Frontal cortex (tissue), 4 donors: ENCODE data around the gene MRPS33. TPM values are rescaled to one million over a fixed set of nuclear protein-coding genes. Genes with fewer than 3 reads are reported as not detected.

Source experiments
- DNase-seq, 2 donors: peaks; one replicate each; pipeline ENCODE4 v3.0.0; 2012; ENCODE audit warnings: low spot score in 2 of 2
- FAIRE-seq: peaks from 2 replicates; lab custom pipeline; 2012; peaks lifted over from hg19 to GRCh38; lab: Jason Lieb, UNC
- total RNA-seq: library from RNA; depleted of rRNA; stranded (reverse); fragments of >200 nt; gene quantifications from one replicate; pipeline ENCODE4 v1.2.3, GENCODE V29; 2014
- donor health status: control.
- donor health status: control.
- donor health status: control.

Gene MRPS33
- total RNA-seq, 1 donor from 2014 or later: 21.6 TPM

GRCh38 chr7:141012696-141013344 lies 1.9 kb downstream of the MRPS33 start:
- DNase-seq: no peak
- FAIRE-seq: no peak

GRCh38 chr7:141012044-141012685 lies 2.6 kb downstream of the MRPS33 start:
- peak; percentile 22 to 39 for DNase-seq
- no peak for FAIRE-seq

DNA sequence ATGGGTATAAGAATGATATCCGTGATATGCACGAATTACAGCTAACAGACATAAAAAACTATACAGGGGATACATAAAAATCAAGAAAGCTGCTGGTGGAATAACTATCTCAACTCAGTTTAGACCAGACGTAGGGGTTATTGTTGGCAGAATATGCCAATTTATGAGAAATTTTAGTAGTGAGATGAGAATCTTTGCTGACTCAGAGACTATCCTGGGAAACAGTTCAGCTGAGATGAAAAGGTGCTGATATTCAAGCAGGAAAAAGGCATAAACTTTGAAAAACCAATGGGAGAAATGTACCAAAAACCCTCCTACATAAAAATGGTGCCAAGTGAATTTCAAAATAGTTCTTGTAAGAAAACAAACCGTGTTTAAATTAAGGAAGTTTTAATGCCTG lies 3.3 kb downstream of the MRPS33 start:
- DNase-seq (no peak), FAIRE-seq (no peak)

DNA sequence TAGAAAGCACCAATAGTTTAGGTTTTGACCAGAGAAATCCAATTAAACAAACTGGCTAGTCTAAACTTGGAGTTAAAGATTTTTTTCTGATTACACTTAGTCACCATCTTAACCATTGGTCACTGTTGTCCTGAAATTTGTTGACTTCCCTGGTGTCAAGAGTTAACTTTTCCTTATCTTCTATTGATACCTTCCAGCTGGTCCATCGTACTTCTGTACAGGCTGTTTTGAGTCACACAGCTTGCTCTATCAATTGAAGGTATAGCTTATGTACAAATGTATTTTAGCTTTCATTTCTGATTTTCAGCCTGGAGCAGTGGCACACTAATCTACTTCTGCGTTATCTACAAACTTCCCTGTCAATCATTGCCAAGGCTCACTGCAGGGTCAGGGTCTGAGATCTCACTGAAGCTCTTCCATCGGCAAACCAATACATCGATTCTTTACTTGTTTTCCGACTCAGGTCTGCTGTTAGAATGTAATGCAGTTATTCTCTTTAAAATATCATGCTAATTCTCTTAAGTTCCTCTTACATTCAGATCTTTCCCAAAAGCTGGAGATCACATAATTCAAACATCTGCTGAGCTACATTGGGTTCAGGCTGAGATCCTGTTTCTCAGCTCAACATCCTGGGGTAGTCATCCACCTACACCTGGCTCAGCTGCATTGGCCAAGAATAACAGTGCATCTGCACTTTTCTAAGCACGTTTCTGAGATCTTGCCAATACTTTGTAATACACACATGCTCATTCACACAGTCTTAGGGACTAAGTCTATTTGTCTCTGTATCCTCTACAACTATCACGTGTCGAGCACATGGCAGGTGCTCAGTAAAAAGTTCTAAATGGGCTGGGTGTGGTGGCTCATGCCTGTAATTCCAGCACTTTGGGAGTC lies 11.3 kb downstream of the MRPS33 start:
- FAIRE-seq (no peak), DNase-seq (no peak)

DNA sequence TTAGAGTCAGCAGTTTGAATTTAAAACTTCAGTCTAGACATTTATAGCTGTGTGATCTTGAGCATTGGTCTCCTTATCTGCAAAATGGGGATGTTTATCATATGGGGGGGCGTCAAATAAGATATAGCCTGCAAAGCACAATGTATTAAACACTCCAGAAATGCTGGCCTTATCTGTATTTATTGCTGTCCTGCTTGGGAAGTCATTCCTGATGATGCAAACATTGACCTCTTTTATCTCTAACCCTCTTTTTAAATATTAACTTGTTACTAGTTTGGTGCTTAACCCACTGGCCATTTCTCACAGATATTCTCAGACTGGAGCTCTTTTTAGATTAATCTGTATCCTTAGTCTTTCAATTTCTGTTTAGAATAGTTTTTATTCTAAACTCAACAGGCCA lies 13.2 kb downstream of the MRPS33 start:
- no peak for DNase-seq
- FAIRE-seq: no peak

DNA sequence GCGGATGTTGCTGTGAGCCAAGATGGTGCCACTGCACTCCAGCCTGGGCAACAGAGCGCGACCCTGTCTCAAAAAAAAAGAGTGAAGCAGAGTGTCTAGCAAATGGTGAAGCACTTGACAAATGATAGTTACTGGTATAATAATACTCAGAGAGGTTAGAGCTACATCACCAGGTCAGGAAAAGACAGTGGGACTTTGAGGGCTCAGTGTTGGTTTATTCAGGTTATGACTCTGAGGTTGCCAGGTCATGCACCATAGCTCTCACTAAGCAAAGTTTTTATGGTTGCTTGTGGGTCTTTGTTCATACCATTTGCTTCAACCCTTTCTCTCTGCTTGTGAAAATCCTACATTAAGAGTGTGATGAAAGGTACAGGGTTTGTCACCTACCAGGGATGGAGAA lies 13.6 kb downstream of the MRPS33 start:
- FAIRE-seq: no peak
- no peak for DNase-seq

GRCh38 chr7:140998715-140999114 lies 16.0 kb downstream of the MRPS33 start:
- DNase-seq: no peak
- no peak for FAIRE-seq

DNA sequence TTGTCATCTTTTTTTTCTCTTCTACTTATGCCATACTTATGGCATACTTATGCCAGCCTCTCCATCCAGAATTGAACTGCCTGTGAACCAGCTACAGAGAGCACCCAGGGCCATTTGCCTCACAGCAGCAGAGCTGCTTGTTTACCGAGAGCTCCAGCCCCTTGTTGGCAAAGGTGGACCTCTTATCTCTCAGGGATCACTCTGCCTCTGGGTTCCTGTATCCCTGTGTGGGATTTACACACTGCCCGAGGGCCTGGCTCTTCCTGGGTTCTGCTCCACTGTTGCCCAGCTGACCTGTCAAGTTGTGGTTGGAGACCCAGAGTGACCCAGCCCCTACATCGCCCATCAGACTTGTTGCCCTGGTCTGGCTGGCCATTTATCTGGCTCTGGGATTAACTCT lies 22.3 kb downstream of the MRPS33 start:
- no peak for DNase-seq
- FAIRE-seq: no peak

DNA sequence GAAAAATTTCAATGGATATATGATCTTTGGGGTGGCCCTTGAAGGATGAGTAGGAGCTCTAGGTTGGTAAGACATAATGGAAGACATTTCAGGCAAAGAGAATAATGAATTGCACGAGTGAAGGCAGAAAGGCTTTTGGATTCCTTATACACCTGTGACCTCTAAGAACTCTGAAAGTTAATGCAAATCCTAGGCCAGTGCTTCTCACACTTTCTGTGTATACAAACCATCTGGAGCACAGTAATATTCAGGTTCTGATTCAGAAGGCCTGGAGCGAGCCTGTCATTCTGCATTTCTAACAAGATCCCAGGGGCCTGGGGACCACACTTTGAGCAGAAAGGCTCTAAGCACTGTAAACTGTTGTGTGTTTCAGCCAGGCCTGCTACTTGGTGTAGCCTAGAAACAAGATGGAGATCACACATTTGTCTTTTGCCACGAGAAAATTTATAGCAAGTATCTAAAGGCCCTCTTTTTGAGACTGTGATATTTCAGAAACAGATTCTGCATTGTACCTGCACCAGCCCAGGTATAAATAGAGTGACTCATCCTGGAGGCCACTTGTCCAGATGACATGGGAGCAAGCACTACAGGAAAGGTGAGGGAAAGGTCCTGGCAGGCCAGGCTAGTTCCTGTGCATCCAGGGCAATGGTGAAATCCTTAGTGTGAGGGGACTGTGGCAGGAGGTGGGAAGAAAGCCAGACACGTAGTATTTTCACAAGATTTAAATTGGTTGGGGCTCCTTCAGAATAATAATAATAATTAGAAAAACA lies 24.4 kb downstream of the MRPS33 start:
- DNase-seq (no peak), FAIRE-seq (no peak)

GRCh38 chr7:140989068-140989467 lies 25.7 kb downstream of the MRPS33 start:
- DNase-seq (no peak), FAIRE-seq (no peak)

DNA sequence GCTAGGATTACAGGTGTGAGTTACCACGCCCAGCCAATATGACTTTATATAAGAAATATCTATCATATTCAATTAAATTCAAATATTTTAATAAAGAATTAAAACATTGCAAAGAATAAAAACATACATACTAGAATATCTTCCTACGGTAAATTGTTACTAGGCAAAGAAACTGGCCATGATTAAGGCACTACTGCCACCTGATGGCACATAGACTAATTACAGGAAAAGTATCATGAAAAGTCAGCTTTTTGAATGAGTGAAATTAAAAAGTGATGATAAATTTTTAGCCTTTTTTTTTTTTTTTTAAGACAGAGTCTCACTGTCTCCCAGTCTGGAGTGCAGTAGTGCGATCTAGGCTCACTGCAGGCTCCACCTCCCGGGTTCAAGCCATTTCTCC lies 30.9 kb downstream of the MRPS33 start:
- no peak for DNase-seq
- no peak for FAIRE-seq

GRCh38 chr7:140982508-140982907 lies 32.2 kb downstream of the MRPS33 start:
- no peak for FAIRE-seq

DNA sequence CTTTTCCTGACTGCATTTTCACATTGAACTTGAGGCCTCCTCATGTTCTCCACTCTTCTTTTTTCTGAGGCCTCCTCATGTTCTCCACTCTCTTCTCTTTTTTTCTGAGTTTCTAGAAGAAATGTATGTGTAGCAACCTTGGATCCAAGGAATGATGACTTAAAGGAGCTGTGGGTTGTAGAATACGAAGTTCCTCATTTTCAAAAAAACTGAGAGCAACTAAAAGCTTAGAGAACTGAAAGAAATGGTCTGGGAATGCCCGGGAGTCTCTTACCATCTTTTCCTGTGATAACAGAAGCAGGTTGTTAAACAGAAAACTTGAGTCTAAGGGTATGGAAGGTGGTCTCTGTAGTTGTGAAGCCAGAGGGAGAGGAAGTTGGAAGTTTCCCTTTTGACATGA lies 32.8 kb downstream of the MRPS33 start:
- DNase-seq: no peak
- no peak for FAIRE-seq

More at GRCh38 chr7:140982508-140982907, 32.2 kb downstream of the MRPS33 start:
- no peak for DNase-seq

GRCh38 chr7:140977741-140978140 lies 37.0 kb downstream of the MRPS33 start:
- DNase-seq: no peak
- no peak for FAIRE-seq

GRCh38 chr7:140972876-140973829 lies 41.6 kb downstream of the MRPS33 start:
- FAIRE-seq (no peak), DNase-seq (no peak)

GRCh38 chr7:140972344-140972743 lies 42.4 kb downstream of the MRPS33 start:
- DNase-seq: no peak
- FAIRE-seq: no peak

GRCh38 chr7:140967438-140967837 lies 47.3 kb downstream of the MRPS33 start:
- DNase-seq (no peak), FAIRE-seq (no peak)

DNA sequence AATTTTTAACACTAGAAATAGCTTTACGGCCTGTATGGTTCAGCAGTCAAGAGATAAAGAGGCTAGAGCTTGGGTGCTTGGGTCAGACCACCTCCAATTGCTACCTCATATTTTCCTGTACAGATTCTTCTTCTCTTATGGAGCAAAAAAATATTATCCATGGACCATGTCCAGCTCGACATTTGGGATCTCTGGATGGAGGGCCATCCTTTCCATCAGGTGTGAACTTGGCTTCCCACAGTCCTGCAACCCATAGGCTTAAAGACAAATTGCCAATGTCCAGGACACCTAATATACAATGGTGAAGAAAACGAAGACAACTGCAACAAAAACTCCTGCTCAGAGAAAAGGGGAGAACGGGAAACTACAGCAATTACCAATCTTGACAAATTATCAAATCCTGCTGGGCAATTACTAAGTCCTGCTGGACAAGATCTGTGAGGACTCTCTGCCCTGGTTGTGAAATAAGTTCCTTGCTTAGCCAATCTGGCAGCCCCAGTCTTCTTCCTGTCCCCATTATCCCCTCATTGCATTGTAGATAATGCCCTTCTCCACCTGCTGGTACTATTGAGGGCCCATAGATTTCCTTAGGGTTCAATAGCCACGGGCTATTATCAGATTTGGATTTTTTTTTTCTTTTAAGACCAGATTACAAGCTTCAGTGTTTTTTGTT lies 48.1 kb downstream of the MRPS33 start:
- no peak for DNase-seq
- FAIRE-seq: no peak

GRCh38 chr7:140961117-140961516 lies 53.6 kb downstream of the MRPS33 start:
- FAIRE-seq (no peak), DNase-seq (no peak)
